Effector memory CD4-positive, alpha-beta T cell (primary cell): Measurements from ENCODE around the gene FOXP1.
"Not testable (repeated sequence)": the region's sequence is repeated elsewhere in the genome, so short reads cannot be mapped to it uniquely, and the experiment has no call there.

ENCODE experiments used
- DNase-seq, 3 donors: peaks; one replicate each; pipeline ENCODE4 v3.0.0-alpha.2; 2020
- H3K27ac ChIP-seq: 2 replicates; pipeline ENCODE4 v1.7.0; 2013; ENCODE audit warnings: mild to moderate bottlenecking, low read length, moderate library complexity; ENCODE audit not compliant: insufficient read depth, poor library complexity, severe bottlenecking
- H3K27me3 ChIP-seq: replicated peaks from 2 replicates; pipeline ENCODE4 v1.7.0; 2013; ENCODE audit warnings: mild to moderate bottlenecking, low read length; ENCODE audit not compliant: insufficient read depth, control insufficient read depth, poor library complexity, severe bottlenecking
- H3K36me3 ChIP-seq: 2 replicates; pipeline ENCODE4 v1.7.0; 2013; ENCODE audit warnings: mild to moderate bottlenecking, low read length, moderate library complexity; ENCODE audit not compliant: control insufficient read depth, insufficient read depth
- H3K4me1 ChIP-seq: 2 replicates; pipeline ENCODE4 v1.7.0; 2013; ENCODE audit warnings: low read length, mild to moderate bottlenecking; ENCODE audit not compliant: control insufficient read depth, insufficient read depth, poor library complexity, severe bottlenecking
- H3K4me3 ChIP-seq: 2 replicates; pipeline ENCODE4 v1.7.0; 2013; ENCODE audit warnings: low read length, low read depth, mild to moderate bottlenecking; ENCODE audit not compliant: insufficient read depth, poor library complexity, severe bottlenecking
- H3K9me3 ChIP-seq: 2 replicates; pipeline ENCODE4 v1.7.0; 2013; ENCODE audit warnings: mild to moderate bottlenecking, low read length, moderate library complexity; ENCODE audit not compliant: control insufficient read depth

The FOXP1 gene

GRCh38 chr3:71442652-71443042 is 140.9 kb downstream of the FOXP1 start:
- Histone ChIP-seq H3K9me3 (no peaks in the 10 kb centered on the region), H3K36me3 (no peaks in the 10 kb centered on the region), H3K4me1 (peaks cover 89% of the 10 kb centered on the region), H3K4me3 (no peak overlapping the region), H3K27me3 (no peaks in the 10 kb centered on the region), H3K27ac (peak overlapping the region; percentile 78)
- DNase-seq = no peak

GRCh38 chr3:71441925-71442651 is 141.4 kb downstream of the FOXP1 start:
- Histone ChIP-seq H3K36me3 (no peaks in the 10 kb centered on the region), H3K4me1 (peaks cover 84% of the 10 kb centered on the region), H3K4me3 (no peak overlapping the region), H3K27ac (peak overlapping the region; percentile 51), H3K27me3 (no peaks in the 10 kb centered on the region), H3K9me3 (no peaks in the 10 kb centered on the region)
- no peak for DNase-seq

- no peak overlapping the region for H3K4me3 ChIP-seq
- H3K4me1 ChIP-seq = peaks cover 83% of the 10 kb centered on the region
- H3K27ac ChIP-seq = peak overlapping the region; percentile 50
- no peaks in the 10 kb centered on the region for H3K36me3 ChIP-seq
- no peaks in the 10 kb centered on the region for H3K9me3 ChIP-seq
- no peaks in the 10 kb centered on the region for H3K27me3 ChIP-seq
- no peak for DNase-seq
These were observed 142.2 kb downstream of the FOXP1 start for GRCh38 chr3:71441217-71441924.

- H3K27ac ChIP-seq = peak overlapping the region; percentile 40
- no peaks in the 10 kb centered on the region for H3K36me3 ChIP-seq
- H3K27me3 ChIP-seq = no peaks in the 10 kb centered on the region
- DNase-seq = no peak
- H3K4me1 ChIP-seq = peaks cover 71% of the 10 kb centered on the region
- H3K9me3 ChIP-seq = no peaks in the 10 kb centered on the region
- H3K4me3 ChIP-seq = no peak overlapping the region
These were observed 144.6 kb downstream of the FOXP1 start for GRCh38 chr3:71438904-71439303.

- Histone ChIP-seq H3K4me3 (no peak overlapping the region), H3K9me3 (no peaks in the 10 kb centered on the region), H3K27ac (peak overlapping the region; percentile 22), H3K4me1 (peaks cover 67% of the 10 kb centered on the region), H3K36me3 (no peaks in the 10 kb centered on the region), H3K27me3 (no peaks in the 10 kb centered on the region)
- DNase-seq = no peak
These were observed 145.3 kb downstream of the FOXP1 start for GRCh38 chr3:71438071-71438685.

- no peak for DNase-seq
- Histone ChIP-seq H3K27me3 (no peaks in the 10 kb centered on the region), H3K36me3 (no peaks in the 10 kb centered on the region), H3K9me3 (no peaks in the 10 kb centered on the region), H3K4me3 (no peak overlapping the region), H3K27ac (no peak overlapping the region), H3K4me1 (peaks cover 65% of the 10 kb centered on the region)
These were observed 147.2 kb downstream of the FOXP1 start for GRCh38 chr3:71436337-71436736.

GRCh38 chr3:71435836-71436235 is 147.7 kb downstream of the FOXP1 start:
- H3K4me3 ChIP-seq, H3K9me3 ChIP-seq, H3K27me3 ChIP-seq, H3K36me3 ChIP-seq, DNase-seq, H3K27ac ChIP-seq: not testable (repeated sequence)
- H3K4me1 ChIP-seq = peaks cover 65% of the 10 kb centered on the region

- peaks cover 51% of the 10 kb centered on the region for H3K4me1 ChIP-seq
- no peaks in the 10 kb centered on the region for H3K9me3 ChIP-seq
- no peaks in the 10 kb centered on the region for H3K27me3 ChIP-seq
- no peak overlapping the region for H3K27ac ChIP-seq
- no peaks in the 10 kb centered on the region for H3K36me3 ChIP-seq
- DNase-seq = no peak
- no peak overlapping the region for H3K4me3 ChIP-seq
These were observed 149.9 kb downstream of the FOXP1 start for GRCh38 chr3:71433631-71434030.

- no peaks in the 10 kb centered on the region for H3K27me3 ChIP-seq
- H3K36me3 ChIP-seq = no peaks in the 10 kb centered on the region
- peak overlapping the region; percentile 14 for H3K4me3 ChIP-seq
- H3K9me3 ChIP-seq = no peaks in the 10 kb centered on the region
- no peak for DNase-seq
- peaks cover 43% of the 10 kb centered on the region for H3K4me1 ChIP-seq
- peak overlapping the region; percentile 60 for H3K27ac ChIP-seq
These were observed 151.2 kb downstream of the FOXP1 start for GRCh38 chr3:71432044-71432975.
